ENCODE results near the gene REPIN1.

REPIN1 gene

GRCh38 chr7:150356265-150356897 lies 12.2 kb upstream of the REPIN1 start:
- no peak overlapping the region for H3K4me3 ChIP-seq (ENCODE audit: low read length)
- DNase-seq (ENCODE audit: low read depth) = no peak
- peak; percentile 76 for TF ChIP-seq CTCF (conservative IDR thresholded peaks at IDR 0.05; ENCODE audit: low read depth, low read length)

- H3K4me3 ChIP-seq (ENCODE audit: low read length) = no peak overlapping the region
These were observed 11.4 kb upstream of the REPIN1 start for GRCh38 chr7:150357270-150357669.

GRCh38 chr7:150357771-150358427 lies 10.7 kb upstream of the REPIN1 start:
- no peak overlapping the region for H3K4me3 ChIP-seq (ENCODE audit: low read length)
- TF ChIP-seq CTCF (conservative IDR thresholded peaks at IDR 0.05; ENCODE audit: low read depth, low read length) = no peak
- DNase-seq (ENCODE audit: low read depth) = no peak

More at GRCh38 chr7:150357270-150357669, 11.4 kb upstream of the REPIN1 start:
- DNase-seq (ENCODE audit: low read depth) = no peak
- no peak for TF ChIP-seq CTCF (conservative IDR thresholded peaks at IDR 0.05; ENCODE audit: low read depth, low read length)

GRCh38 chr7:150358433-150358832 lies 10.2 kb upstream of the REPIN1 start:
- TF ChIP-seq CTCF (conservative IDR thresholded peaks at IDR 0.05; ENCODE audit: low read depth, low read length) = no peak
- no peak for DNase-seq (ENCODE audit: low read depth)
- no peak overlapping the region for H3K4me3 ChIP-seq (ENCODE audit: low read length)

- no peak overlapping the region for H3K4me3 ChIP-seq (ENCODE audit: low read length)
- no peak for DNase-seq (ENCODE audit: low read depth)
- no peak for TF ChIP-seq CTCF (conservative IDR thresholded peaks at IDR 0.05; ENCODE audit: low read depth, low read length)
These were observed 9.5 kb upstream of the REPIN1 start for GRCh38 chr7:150358988-150359621.

GRCh38 chr7:150359622-150360362 lies 8.8 kb upstream of the REPIN1 start:
- no peak overlapping the region for H3K4me3 ChIP-seq (ENCODE audit: low read length)
- DNase-seq (ENCODE audit: low read depth) = no peak
- no peak for TF ChIP-seq CTCF (conservative IDR thresholded peaks at IDR 0.05; ENCODE audit: low read depth, low read length)

All from retinal pigment epithelial cell (primary cell).